Prostate gland (tissue), 2 donors: ENCODE results near the gene ALS2CL. TPM values are rescaled to one million over a fixed set of nuclear protein-coding genes. Genes with fewer than 3 reads are reported as not detected.

Experiments used
- DNase-seq: peaks from one replicate; pipeline ENCODE4 v3.0.0-alpha.2; 2019; ENCODE audit warnings: low spot score
- H3K27ac ChIP-seq, 2 donors: fragments of 200-600 bp; sonication (generic); 2 replicates each; pipeline ENCODE4 v1.5.1; 2017 to 2019
- H3K27me3 ChIP-seq: fragments of 200-600 bp; sonication (generic); replicated peaks from 2 replicates; pipeline ENCODE4 v1.5.1; 2019; ENCODE audit not compliant: insufficient read depth
- H3K36me3 ChIP-seq, 2 donors: fragments of 200-600 bp; sonication (generic); 1 replicate in 1 of 2; 2 replicates in 1 of 2; pipeline versions ENCODE4 v1.5.1 to v1.8.1; 2017 to 2019
- H3K4me1 ChIP-seq: fragments of 200-600 bp; sonication (generic); replicated peaks from 2 replicates; pipeline ENCODE4 v1.5.1; 2019
- H3K4me3 ChIP-seq, 2 donors: fragments of 200-600 bp; sonication (generic); 2 replicates each; pipeline ENCODE4 v1.5.1; 2017 to 2019
- H3K9me3 ChIP-seq: fragments of 200-600 bp; sonication (generic); 2 replicates; pipeline ENCODE4 v1.5.1; 2017
- POLR2A ChIP-seq: fragments of 450-650 bp; IDR thresholded peaks from one replicate; pipeline ENCODE4 v1.6.1; 2016; ENCODE audit warnings: antibody characterized with exemption, mild to moderate bottlenecking
- POLR2AphosphoS5 ChIP-seq: sonication (generic); formaldehyde crosslinking; IDR thresholded peaks from one replicate; pipeline ENCODE4 v1.6.1; 2017; ENCODE audit warnings: antibody characterized with exemption
- WGBS: methylation state at CpG from one replicate; pipeline ENCODE4 v1.1.5; 2018; 5-methylcytosine and 5-hydroxymethylcytosine counted together
- intact Hi-C: fragments of 100-400 bp; cut with DNase I; formaldehyde crosslinking; loops from one replicate; pipeline ENCODE4 v1.14.2; 2022
- total RNA-seq, 2 donors: library from RNA; depleted of rRNA; stranded (reverse); fragments of >200 nt; gene quantifications; one replicate each; pipeline ENCODE4 v1.1.0, GENCODE V29; 2016
- TF ChIP-seq, protein P1 (sequence below), 4 experiments: fragments of 200-600 bp in 2 of 4; fragments of 450-650 bp in 2 of 4; sonication (generic) in 2 of 4; IDR thresholded peaks; 1 replicate in 3 of 4; 2 replicates in 1 of 4; pipeline ENCODE4 v1.5.1; 2016 to 2019; ENCODE audit warnings: antibody characterized with exemption in 4 of 4, mild to moderate bottlenecking in 2 of 4, moderate library complexity in 2 of 4

Gene ALS2CL
- total RNA-seq, 2 donors from 2014 or later = 8.1 to 18.9 TPM

- Histone ChIP-seq H3K4me1 (peaks cover 5% of the 10 kb centered on the region), H3K36me3 (no peaks in the 10 kb centered on the region), H3K4me3 (no peak overlapping the region), H3K9me3 (no peaks in the 10 kb centered on the region), H3K27me3 (no peaks in the 10 kb centered on the region), H3K27ac (no peak overlapping the region)
- no peak for TF ChIP-seq POLR2A
- peak; percentile 16 for TF ChIP-seq POLR2AphosphoS5
- WGBS = 82% methylated on average over 11 of the region's 11 CpGs
- intact Hi-C loops = no loop called here
- no peak for DNase-seq
These were observed 1.9 kb upstream of the ALS2CL start for GRCh38 chr3:46695177-46695961.

DNA sequence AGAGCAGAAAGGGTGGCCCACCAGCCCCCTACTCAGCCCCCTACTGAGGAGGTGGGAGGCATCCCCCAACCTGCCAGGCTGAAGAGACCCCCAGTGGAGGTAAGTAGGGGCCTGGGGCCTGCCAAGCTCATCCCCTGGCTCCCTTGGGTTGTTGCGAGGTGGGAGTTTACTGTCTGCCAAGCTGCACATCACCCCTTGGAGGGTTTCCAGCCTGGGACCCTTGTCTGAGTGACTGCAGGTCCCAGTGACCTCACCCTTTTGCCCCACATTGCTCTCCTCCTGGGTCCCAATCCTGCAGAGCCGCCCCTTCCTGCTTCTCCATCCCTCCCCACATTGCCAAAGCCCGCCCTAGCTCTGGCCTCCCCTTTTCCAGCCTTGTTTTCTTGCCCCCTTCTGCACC lies 1.0 kb upstream of the ALS2CL start:
- WGBS = 98% methylated on average over 3 of the region's 3 CpGs
- no peak overlapping the region for H3K27ac ChIP-seq
- no peaks in the 10 kb centered on the region for H3K27me3 ChIP-seq
- no peak for DNase-seq
- no peaks in the 10 kb centered on the region for H3K9me3 ChIP-seq
- TF ChIP-seq POLR2AphosphoS5 = no peak
- TF ChIP-seq, protein P1, sequence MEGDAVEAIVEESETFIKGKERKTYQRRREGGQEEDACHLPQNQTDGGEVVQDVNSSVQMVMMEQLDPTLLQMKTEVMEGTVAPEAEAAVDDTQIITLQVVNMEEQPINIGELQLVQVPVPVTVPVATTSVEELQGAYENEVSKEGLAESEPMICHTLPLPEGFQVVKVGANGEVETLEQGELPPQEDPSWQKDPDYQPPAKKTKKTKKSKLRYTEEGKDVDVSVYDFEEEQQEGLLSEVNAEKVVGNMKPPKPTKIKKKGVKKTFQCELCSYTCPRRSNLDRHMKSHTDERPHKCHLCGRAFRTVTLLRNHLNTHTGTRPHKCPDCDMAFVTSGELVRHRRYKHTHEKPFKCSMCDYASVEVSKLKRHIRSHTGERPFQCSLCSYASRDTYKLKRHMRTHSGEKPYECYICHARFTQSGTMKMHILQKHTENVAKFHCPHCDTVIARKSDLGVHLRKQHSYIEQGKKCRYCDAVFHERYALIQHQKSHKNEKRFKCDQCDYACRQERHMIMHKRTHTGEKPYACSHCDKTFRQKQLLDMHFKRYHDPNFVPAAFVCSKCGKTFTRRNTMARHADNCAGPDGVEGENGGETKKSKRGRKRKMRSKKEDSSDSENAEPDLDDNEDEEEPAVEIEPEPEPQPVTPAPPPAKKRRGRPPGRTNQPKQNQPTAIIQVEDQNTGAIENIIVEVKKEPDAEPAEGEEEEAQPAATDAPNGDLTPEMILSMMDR (IDR thresholded peaks at IDR 0.05) = no peak
- no peak for TF ChIP-seq POLR2A
- H3K4me3 ChIP-seq = no peak overlapping the region
- no peaks in the 10 kb centered on the region for H3K36me3 ChIP-seq
- peaks cover 5% of the 10 kb centered on the region for H3K4me1 ChIP-seq
- intact Hi-C loops = no loop called here

GRCh38 chr3:46693892-46694226 lies 380 bp upstream of the ALS2CL start:
- peak overlapping the region; percentile 54 to 55 for H3K4me3 ChIP-seq
- H3K9me3 ChIP-seq = no peaks in the 10 kb centered on the region
- H3K27ac ChIP-seq = peak overlapping the region in 1 of 2 donors; percentile 60
- no peaks in the 10 kb centered on the region for H3K36me3 ChIP-seq
- TF ChIP-seq POLR2A (no peak), POLR2AphosphoS5 (no peak)
- TF ChIP-seq, protein P1 (IDR thresholded peaks at IDR 0.05) = no peak
- WGBS = 37% methylated on average over 8 of the region's 30 CpGs
- intact Hi-C loops = no loop called here
- H3K27me3 ChIP-seq = no peaks in the 10 kb centered on the region
- DNase-seq = no peak
- peaks cover 5% of the 10 kb centered on the region for H3K4me1 ChIP-seq

DNA sequence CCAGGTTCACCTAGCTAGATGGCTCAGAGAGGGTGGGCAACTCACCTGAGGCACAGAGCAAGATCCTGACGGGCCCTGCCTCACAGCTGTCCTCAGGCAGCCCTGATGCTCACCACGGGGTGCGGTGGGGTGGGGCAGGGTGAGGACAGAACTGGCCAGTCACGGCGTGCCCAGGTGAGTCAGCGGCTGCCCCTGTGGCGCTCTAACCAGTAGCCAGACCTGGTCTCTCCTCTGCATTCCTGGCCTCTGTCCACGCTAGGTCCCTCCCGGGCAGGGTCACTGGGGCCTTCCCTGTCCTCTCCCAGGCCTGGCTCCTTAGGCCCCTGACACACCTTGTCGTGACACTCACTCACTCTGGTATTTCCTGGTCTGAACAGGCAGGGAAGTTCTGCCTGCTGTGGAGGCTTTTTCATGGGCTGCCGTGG lies 901 bp downstream of the ALS2CL start:
- DNase-seq = peak; percentile 27
- Histone ChIP-seq H3K27me3 (no peaks in the 10 kb centered on the region), H3K4me3 (peak overlapping the region in 1 of 2 donors; percentile 55), H3K4me1 (peaks cover 5% of the 10 kb centered on the region), H3K36me3 (no peaks in the 10 kb centered on the region), H3K27ac (peak overlapping the region; percentile 3 to 60), H3K9me3 (no peaks in the 10 kb centered on the region)
- TF ChIP-seq POLR2AphosphoS5 (no peak), POLR2A (peak; percentile 64)
- TF ChIP-seq, protein P1 (IDR thresholded peaks at IDR 0.05) = no peak
- WGBS = 54% methylated on average over 11 of the region's 11 CpGs
- intact Hi-C loops = no loop called here

DNA sequence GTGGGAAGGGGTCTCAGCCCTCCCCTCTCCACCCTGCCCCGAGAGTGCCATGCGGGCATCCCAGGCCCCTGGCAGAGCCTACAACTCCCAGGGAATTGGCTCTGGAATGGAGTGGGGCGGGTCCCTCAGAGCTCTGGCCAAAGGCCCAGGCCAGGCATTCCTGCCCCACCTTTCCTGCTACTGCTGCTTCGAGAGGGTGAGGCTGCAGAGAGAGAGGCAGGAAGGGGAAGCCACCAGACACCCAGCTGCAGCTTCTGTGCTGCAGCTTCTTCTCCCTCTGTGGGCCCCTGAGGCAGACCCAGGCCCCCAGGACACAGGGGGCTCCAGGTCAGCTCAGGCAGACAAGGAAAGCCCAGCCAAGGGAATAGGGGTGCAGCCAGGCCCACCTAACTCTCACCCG lies 2.7 kb downstream of the ALS2CL start:
- peak; percentile 32 for DNase-seq
- TF ChIP-seq, protein P1 (IDR thresholded peaks at IDR 0.05) = no peak
- peak; percentile 46 for TF ChIP-seq POLR2A
- intact Hi-C loops = no loop called here
- Histone ChIP-seq H3K9me3 (no peaks in the 10 kb centered on the region), H3K27ac (no peak overlapping the region), H3K4me3 (no peak overlapping the region), H3K36me3 (no peaks in the 10 kb centered on the region), H3K4me1 (peaks cover 5% of the 10 kb centered on the region), H3K27me3 (no peaks in the 10 kb centered on the region)
- 45% methylated on average over 5 of the region's 5 CpGs for WGBS
